HG02763 (cell line): ENCODE data around the gene CUL9.

Experiments used
- ATAC-seq: cut with Tn5 transposase; IDR thresholded peaks from one replicate; pipeline ENCODE4 v1.9.1; 2021; ENCODE audit warnings: mild to moderate bottlenecking, moderate library complexity; ENCODE audit not compliant: unreplicated experiment

CUL9 gene

DNA sequence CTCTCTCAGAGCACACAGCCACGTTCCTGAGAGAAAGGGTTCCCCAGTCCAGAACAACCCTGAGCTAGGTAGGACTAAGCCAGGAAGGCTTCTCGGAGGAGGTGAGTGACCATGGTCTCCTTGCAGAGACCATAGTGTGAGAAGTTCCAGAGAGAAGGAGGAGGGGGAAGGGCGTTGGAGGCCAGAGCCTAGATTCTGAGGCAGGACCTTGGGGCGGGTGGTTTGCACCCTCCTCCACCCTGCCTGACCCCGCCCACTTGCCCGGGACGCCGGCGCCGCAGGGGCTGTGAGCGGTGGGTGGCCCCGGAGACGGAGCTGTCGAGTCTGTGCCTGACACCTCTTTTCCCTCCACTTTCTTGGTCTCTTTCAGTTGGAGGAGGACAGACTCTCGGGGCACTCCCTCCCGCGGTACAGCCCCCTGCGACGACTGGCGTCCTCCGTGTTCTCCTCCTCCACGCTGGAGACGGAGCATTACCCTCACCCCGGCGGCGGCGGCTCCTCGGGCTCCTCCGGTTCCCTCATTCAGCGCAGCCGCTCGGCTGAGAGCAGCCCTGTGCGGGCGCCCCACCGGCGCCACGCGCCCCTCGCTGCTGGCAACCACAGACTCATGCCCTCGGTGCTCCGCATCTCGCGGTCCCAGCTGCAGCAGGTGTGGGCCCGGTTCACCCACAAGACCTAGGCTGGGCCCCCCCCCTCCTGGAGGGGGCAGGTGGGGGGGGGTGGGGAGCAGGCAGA, 87.4 kb downstream of the CUL9 start:
- ATAC-seq = no peak

DNA sequence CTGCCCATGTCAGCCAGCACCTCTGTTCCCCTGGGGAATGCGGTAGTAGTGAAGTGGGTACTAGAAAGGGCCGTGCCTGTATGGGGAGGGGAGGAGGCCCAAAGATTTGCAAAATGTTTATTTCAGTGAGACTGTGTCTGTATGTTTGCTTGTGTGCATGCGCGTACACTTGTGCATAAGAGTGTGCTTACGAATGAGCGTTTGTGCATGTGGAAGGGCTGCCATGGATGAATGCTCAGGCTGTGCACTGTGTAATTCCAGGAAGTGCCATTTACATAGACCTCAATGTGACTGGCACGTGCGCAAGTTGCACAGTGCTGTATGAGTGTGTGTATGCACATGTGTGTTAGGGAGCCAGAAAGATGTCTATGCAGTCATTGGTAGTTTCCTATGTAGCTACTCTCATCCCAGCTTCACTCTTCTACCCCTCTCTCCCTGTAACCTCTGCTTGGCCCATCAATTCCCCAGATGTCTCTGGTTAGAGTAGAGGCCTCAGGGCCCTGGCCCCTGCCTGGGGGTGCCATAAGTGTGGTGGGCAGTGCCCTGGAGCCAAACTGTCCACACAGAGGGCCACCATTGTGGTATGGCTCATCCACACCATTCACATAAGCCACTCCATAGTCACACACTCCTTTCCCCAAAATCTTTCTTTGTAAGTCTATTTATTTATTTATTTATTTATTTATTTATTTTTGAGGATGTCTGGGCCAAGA, 89.3 kb downstream of the CUL9 start:
- no peak for ATAC-seq

- no peak for ATAC-seq
These were observed 89.9 kb downstream of the CUL9 start for GRCh38 chr6:43271944-43272343.

DNA sequence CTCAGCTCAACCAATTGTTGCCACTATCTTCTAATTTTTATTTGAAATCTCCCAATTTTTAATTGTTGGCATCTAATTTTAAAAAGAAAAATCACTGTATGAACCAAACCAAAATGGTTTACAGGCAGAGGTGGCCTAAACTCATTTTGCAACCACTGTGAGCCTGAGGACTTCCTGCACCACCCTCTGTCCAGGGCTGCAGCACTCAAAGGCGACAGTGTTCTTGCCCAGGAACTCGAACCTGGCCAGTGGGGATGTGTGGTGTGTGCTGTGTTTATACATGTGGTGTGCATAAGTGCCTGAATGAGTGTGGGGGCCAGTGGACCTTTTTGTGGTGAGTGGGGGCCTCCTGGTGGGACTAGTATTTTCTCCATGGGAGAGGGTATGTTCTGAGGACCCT, 91.7 kb downstream of the CUL9 start:
- ATAC-seq = no peak
